HG03025 (cell line): ENCODE results near the gene CTNNBL1.

Source experiments
- ATAC-seq: cut with Tn5 transposase; IDR thresholded peaks from one replicate; pipeline ENCODE4 v1.9.1; 2021; ENCODE audit warnings: mild to moderate bottlenecking, moderate library complexity; ENCODE audit not compliant: unreplicated experiment, low FRiP score

Gene CTNNBL1

DNA sequence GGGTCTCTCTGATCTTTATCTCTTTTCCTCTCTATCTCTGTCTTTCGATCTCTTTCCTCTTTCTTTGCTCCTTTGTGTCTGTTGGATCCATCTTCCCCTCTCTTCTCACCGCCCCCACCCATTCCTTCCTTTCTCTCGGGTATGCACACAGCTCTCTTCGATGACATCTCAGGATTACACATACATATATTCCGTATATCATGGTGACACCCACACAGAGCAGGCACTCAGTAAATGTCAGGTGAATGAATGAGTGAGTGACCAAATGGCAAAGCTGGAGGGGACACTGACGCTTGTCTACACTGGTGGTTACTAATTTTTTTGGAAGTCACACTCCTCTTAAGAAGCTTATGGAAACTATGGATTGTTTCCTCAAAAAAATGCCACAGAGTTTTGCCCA, 219.0 kb downstream of the CTNNBL1 start:
- ATAC-seq, result no peak

DNA sequence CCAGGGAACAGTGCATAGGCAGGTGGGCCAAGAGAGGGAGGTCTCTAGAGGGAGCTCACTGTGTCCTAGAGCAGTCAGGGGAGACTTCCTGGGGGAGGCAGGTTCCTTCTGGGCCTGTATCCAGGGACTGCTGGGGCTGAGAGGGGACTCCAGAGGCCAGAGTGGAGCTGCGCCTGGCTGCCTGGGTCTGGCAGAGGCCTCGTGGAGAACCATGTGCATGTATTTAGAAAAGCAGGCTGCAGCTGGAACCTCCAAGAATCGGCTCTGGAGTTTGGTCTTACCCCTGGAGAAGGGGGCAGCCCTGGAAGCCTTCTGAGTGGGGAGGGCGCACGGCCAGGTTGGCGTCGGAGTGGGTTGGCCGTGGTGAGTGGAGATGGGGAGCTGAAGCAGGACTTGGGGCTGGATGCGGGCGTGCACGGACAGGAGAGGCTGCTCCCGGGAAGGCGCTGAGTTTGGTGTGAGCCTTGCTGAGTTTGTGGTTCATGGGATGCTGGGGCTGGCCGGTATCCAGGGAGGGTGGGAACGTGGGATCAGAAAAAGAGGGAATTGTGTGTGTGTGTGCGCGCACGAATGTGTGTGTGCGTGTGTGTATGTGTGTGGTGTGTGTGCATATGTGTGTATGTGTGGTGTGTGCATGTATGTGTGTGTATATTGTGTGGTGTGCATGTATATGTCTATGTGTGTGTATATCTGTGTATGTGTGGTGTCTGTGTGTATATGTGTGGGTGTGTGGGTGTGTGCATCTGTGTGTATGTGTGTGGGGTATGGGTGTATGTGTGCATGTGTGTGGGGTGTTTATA, 219.9 kb downstream of the CTNNBL1 start:
- no peak for ATAC-seq

DNA sequence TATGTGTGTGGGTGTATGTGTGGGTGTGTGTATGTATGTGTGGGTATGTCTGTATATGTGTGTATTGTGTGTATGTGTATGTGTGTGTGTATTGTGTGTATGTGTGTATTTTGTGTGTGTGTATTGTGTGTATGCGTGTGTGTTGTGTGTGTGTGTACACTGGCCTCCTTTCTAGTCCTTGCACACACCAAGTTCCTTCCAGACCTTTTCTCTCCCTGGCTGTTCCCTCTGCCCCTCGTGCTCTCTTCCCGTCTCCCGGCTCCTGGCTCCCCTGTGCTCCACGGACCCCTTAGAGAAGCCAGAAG, 220.5 kb downstream of the CTNNBL1 start:
- no peak for ATAC-seq

DNA sequence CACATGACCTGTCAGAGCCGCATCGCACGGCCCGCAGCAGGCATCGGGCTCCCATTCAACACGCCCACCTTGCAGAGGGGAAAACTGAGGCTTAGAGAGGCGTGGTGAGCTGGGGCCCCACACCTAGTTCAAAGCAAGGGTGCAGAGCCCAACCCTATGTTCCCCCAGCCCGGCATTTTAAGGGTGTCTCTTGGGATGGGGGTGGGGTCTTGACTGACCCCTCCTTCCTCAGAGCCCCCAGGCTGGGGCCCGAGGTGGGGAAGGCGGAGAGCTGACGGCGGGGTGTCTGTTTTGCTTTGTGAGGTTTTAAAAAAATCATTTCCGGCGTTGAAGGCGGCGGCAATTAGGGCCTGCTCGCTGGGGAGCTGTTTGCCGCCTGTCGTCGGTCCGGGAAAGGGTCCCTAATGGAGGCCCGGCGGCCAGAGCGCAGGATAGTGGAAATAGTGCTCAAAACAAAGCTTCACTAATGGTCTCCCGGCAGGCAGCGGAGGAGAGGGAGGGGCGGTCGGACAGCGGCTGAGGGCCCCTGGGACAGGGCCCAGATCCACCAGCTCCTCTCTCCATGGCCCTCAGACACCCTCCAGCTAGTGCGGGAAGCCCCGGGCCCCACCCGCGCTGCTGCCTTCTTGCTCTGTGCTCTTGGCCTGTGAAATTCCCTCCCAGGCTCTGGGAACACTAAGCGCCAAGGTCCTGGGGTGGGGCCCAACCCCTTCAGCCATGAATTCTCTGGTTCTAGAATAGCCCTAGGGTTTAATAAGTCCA, 221.0 kb downstream of the CTNNBL1 start:
- ATAC-seq, result no peak

DNA sequence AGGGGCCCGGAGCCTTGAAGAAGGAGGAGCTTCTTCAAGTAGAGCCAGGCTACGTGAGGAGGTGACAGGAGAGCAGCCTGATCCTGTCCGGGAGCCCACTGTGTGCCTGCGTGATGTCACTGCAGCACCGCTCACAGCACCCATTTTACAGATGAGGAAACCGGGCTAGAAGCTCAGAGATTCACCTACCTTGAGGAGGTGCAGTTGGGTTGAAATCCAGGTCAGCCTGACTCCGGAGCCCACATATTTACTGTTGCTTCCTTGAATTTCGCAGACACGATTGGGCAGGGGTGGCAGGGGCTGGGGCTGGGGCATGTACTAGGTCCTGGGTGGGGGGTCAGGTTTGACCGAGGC, 221.6 kb downstream of the CTNNBL1 start:
- no peak for ATAC-seq

DNA sequence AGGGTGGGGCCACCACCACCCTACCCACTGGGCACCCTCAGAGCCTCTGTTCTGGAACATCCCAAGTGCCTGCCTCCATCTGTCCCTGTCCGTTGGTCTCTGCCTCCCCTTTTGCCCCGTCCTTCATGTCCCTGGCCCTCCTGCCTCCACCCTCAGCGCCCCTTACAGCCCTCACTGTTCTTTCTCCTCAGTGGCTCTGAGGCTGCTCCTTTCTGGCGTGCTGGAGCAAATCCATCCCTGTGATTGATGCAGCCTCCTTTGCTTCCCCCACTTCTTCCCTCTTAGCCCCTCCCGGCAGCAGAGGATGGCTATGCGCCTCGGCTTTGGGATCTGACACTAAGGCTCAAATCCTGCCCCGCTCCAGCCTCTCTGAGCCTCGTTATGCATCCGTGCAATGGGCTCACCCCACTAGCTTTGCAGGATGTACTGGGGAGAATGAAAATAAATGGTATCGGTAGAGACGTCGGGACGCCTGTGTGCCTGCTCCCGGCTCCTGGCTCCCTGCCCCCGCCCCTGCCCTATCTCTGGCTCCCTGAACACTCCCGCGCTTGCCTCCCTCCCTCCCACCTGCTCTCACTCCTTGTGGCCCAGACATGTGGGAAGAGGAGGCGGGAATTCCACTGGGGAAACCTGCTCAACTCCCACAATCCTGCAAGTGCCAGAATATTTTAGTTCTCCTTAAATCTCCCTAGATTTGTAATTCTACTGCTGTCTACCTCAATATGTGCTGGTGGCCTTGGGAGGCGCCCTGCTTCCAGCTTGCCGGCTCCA, 222.2 kb downstream of the CTNNBL1 start:
- ATAC-seq, result no peak

DNA sequence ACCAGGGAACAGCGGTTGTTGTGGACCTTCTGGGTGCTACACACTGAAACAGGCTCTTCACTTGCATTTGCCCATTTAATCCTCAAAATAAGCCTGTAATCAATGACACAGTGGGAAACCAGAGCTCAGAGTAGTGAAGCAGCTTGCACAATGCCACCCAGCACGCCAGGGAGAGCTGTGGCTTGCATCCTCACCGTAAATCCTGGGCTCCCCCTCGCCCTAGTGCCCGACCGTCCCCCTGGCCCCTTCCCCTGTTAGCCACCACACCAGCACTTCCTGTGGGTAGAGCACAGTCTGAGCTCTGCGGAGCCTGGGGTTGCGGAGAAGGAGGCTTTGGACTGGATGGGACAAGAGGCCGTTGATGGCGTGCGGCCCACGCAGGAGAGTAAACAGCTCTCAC, 223.6 kb downstream of the CTNNBL1 start:
- no peak for ATAC-seq

DNA sequence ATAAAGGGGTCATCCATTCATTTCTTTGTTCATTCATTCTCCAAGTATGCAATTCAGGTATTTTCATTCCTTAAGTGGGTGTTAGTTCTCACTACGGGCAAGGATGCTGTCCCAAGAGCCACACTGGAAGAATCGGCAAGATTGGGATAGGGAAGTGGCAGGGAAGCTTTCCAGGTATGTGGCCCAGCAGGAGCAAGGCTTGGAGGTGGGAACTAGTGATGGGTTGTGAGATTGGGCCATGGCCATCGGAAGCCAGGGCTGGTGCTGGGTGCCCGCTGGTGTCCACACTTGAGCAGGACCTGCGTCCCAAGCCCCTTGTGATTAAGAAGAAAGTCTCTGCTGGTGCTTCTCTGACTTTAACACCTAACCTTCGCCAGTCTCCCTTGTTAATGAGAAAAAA, 224.2 kb downstream of the CTNNBL1 start:
- ATAC-seq, result no peak

DNA sequence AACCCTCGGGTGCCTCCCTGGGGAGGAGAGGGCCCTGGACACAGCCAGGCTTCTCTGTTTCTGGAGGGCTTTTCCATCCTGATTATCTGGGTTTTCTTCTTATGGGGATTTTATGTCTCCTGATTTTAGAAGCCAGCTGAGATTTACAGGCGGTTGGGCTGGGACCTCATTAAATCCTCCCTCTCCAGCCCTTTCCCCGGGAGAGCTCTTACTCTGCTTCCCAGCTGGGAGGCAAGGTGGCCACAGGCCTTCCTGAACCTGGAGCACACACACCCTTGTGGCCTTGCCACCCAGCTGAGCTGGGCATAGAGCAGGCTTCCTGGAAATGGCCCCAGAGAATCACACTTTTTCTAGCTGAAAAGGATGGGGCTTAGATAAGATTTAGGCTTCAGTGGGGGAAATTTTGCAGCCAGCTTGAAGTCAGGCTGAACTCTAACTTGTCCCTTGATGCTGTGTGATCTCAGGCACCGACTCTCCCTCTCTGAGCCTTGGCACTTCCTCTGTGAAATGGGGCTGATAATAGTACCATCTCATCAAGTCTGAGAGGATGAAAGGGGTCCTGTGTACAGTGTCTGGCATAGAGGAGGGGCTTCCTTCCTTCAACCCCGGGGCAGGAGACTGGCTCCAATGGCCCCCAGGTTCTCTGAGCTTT, 225.7 kb downstream of the CTNNBL1 start:
- ATAC-seq, result no peak

DNA sequence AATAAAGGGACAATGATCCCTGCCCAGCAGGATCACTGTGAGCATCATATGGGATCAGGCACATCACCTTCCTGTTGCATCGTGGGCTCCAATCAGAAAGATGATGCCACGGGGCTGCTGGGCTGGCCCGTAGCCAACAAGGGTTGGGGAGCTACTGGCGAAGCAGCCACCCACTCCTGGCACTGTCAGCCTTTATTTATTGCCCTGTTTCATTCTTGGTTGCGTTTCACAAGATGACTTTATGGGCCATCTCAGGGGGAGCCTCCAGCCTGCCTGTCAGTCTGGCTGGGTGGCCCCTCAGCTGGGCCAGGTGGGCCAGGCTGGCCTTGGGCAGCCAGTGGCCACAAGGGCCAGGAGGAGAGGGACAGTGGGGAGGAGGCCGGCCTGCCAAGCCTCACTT, 226.4 kb downstream of the CTNNBL1 start:
- ATAC-seq, result no peak

DNA sequence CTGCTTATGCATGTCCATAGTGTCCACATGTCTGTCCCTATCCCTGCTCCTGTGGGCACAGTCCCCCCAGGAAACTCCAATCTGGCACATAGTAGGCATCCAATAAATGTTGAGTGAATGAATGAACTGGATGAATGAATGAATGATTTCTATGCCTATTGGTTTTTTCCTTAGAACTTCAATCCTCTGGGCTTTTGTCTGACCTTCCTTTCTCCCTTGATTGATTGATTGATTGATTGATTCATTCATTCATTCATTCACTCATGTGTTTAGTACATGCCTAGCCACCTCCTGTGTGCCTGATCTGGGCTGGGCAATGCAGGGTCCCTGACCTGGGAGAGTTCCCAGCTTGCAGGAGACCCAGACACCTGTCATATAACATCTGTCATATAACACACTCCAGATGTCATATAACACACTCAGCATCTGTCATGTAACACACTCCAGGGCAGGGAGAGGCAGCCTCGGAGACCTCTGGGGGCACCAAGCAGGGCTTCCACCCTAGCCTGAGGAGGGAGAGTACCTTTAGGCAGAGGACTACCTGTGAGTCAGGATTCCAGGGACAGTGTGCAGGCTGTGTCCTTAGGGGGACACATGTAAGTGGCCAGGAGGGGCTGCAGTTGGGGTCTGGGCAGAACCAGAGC, 227.0 kb downstream of the CTNNBL1 start:
- ATAC-seq, result no peak

DNA sequence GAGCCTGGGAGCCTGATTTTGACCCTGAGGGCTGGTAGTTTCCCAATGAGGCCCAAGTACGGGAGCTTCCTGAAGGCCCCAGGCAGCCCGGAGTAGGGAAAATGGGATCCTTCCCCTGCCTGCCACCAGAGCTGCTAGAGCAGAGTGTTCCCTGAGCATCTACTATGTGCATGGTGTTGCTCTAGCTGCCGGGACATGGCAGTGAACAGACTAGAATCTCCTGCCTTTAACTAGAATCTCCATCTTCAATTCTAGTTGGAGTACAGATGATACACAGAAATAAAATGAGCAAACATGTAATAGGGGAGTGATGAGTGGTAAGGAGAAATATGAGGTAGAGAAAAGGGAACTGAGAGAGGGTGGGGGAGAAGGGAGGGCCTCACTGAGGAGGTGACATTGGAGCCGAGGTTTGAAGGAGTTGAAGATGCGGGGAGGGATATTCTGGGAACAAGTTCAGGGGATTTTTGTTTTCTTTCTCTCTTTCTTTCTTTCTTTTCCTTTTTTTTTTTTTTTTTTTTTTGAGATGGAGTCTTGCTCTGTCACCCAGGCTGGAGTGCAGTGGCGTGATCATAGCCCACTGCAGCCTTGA, 227.6 kb downstream of the CTNNBL1 start:
- peak; percentile 51 for ATAC-seq
